Measurements from ENCODE around the gene RELN.

DNA sequence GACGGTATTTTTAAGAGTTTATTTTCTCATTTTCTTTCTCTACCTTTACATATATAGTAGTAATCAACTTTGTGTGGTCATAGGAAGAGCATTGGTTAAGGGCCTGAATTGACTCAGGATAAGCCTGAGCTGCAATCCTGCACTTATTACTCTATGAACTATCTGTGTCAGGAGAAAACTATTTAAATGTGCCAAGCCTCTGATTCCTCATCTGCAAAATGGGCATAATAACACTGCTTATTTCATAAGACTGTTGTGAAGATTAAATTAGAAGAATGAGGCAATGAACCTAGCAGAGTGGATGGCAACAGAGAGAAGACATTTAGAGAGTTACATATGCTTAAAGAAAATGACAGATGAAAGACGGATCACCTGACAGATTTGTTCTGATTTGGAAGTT, 175.5 kb downstream of the RELN start:
- TF ChIP-seq, protein P1, sequence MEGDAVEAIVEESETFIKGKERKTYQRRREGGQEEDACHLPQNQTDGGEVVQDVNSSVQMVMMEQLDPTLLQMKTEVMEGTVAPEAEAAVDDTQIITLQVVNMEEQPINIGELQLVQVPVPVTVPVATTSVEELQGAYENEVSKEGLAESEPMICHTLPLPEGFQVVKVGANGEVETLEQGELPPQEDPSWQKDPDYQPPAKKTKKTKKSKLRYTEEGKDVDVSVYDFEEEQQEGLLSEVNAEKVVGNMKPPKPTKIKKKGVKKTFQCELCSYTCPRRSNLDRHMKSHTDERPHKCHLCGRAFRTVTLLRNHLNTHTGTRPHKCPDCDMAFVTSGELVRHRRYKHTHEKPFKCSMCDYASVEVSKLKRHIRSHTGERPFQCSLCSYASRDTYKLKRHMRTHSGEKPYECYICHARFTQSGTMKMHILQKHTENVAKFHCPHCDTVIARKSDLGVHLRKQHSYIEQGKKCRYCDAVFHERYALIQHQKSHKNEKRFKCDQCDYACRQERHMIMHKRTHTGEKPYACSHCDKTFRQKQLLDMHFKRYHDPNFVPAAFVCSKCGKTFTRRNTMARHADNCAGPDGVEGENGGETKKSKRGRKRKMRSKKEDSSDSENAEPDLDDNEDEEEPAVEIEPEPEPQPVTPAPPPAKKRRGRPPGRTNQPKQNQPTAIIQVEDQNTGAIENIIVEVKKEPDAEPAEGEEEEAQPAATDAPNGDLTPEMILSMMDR (conservative IDR thresholded peaks at IDR 0.05; ENCODE audit: low read length): no peak
- no peak for TF ChIP-seq EZH2phosphoT487 (IDR thresholded peaks at IDR 0.05; ENCODE audit: borderline replicate concordance)
